ENCODE measurements around the gene IL16. TPM values are rescaled to one million over a fixed set of nuclear protein-coding genes. Genes with fewer than 3 reads are reported as not detected.

IL16 gene
- total RNA-seq, 1 experiment from 2014 or later: 0.81 TPM

DNA sequence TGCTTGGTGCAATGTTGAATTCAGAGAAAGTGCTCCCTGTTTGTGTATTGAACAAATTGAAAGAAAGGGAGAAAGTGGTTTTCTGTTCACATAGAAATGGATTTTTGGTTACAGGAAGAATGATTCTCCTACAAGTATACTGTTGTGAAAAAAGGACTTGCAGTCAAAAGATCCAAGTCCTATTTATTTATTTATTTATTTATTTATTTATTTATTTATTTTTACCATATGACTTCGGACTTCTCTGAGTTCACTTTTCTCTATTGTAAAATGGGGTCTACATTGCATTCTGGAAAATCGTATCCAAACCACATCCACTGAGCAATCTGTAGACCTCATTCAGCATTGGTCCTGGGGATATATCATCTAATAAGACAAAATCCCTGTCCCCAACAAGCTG is 81.2 kb downstream of the IL16 start:
- H3K27me3 ChIP-seq (ENCODE audit: insufficient read depth, low read length): no peaks in the 10 kb centered on the region
- no peaks in the 10 kb centered on the region for H3K9me3 ChIP-seq (ENCODE audit: control insufficient read depth in 1 of 2, insufficient read depth in 1 of 2, low read depth in 1 of 2, low read length in 2 of 2)
- CTCF ChIA-PET: interaction anchor here (1.9 kb wide), 1 partner anchor 12 kb away, joined by 8 read pairs; no protein-coding TSS in a partner anchor
- TF ChIP-seq ZFX (IDR thresholded peaks at IDR 0.05) (no peak), CEBPB (IDR thresholded peaks at IDR 0.05; ENCODE audit: low read depth) (no peak), YY1 (IDR thresholded peaks at IDR 0.05; ENCODE audit: extremely low read depth, insufficient replicate concordance, low read depth, low read length) (no peak), EGR1 (IDR thresholded peaks at IDR 0.05; ENCODE audit: low read depth) (no peak), EZH2 (IDR thresholded peaks at IDR 0.05) (no peak), FOSL1 (IDR thresholded peaks at IDR 0.05; ENCODE audit: low read depth) (no peak)
- no peaks in the 10 kb centered on the region for H3K79me2 ChIP-seq (ENCODE audit: insufficient read depth, low read length)
- H3K4me2 ChIP-seq (ENCODE audit: low read length): no peak overlapping the region
- ATAC-seq: no peak
- H3K4me3 ChIP-seq (replicated peaks in 1 of 2; ENCODE audit: low read depth in 1 of 2, low read length in 2 of 2): no peak overlapping the region
- H3K36me3 ChIP-seq (ENCODE audit: control insufficient read depth in 1 of 2, insufficient read depth in 2 of 2, low read length in 2 of 2): no peaks in the 10 kb centered on the region
- no peak overlapping the region for H3K9ac ChIP-seq (ENCODE audit: low read length)
- no TSS peak for BruUV-seq (replicated peaks)
- peaks cover 2 to 8% of the 10 kb centered on the region in 2 experiments; a peak in 2 of 4 replicates for H3K4me1 ChIP-seq (ENCODE audit: control insufficient read depth in 1 of 2, insufficient read depth in 2 of 2, low read length in 2 of 2)
- POLR2A ChIA-PET: no interaction called here
- H3K9me2 ChIP-seq (ENCODE audit: insufficient read depth): no peaks in the 10 kb centered on the region
- intact Hi-C loops (cut with micrococcal nuclease): loop anchor here (5.0 kb wide), 2 partner anchors 204 to 829 kb away; no protein-coding TSS in a partner anchor
- no peak overlapping the region for H3K27ac ChIP-seq (ENCODE audit: low read depth, low read length)
- no peak for DNase-seq (ENCODE audit: low read depth, low spot score)
- H4K20me1 ChIP-seq (ENCODE audit: insufficient read depth): no peaks in the 10 kb centered on the region
- RAD21 ChIA-PET (ENCODE audit: low non-redundant PET in 1 of 2, low total read pairs in 2 of 2, uncharacterized antibody in 2 of 2, unreplicated experiment in 2 of 2): no interaction called here
- H2AFZ ChIP-seq (ENCODE audit: low read depth, low read length, poor library complexity, severe bottlenecking): no peak overlapping the region

DNA sequence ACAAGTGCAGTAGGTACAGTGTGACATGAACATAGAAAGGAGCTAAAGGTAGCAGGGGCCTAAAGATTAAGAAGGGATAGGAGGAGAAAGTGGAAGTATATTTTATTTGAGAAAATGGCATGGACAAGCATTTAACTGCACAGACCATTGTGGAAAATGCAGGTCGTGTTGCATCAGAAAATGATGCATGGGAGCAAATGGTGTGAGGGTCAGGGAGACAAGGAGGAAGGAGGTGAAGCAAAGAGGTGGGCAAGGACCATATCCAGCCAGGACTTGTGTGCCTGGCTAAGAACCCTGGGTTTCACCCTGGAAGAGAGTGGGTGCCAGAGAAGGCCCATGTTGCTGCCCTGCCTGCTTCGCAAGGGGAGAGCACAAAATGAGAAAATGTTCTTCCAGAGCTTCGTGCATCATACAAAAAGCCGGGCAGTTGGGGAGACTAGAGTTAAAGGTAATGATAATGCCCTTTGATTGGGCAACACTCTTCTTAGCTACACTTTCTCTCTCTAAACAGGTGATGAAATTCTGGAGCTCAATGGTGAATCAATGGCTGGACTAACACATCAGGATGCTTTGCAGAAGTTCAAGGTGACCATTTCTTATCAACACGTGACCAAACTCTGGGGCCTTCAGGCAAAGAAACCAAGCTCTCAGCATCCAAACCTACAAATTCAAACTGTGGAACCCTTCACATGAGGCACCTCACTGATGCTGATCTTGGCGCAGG is 81.8 kb downstream of the IL16 start:
- no peaks in the 10 kb centered on the region for H3K9me3 ChIP-seq (ENCODE audit: control insufficient read depth in 1 of 2, insufficient read depth in 1 of 2, low read depth in 1 of 2, low read length in 2 of 2)
- no peak overlapping the region for H3K4me2 ChIP-seq (ENCODE audit: low read length)
- CTCF ChIA-PET: interaction anchor here (1.1 to 1.9 kb wide), 2 partner anchors 10 to 12 kb away, joined by 3 to 8 read pairs; no protein-coding TSS in a partner anchor
- H3K36me3 ChIP-seq (ENCODE audit: control insufficient read depth in 1 of 2, insufficient read depth in 2 of 2, low read length in 2 of 2): no peaks in the 10 kb centered on the region
- no peaks in the 10 kb centered on the region for H3K9me2 ChIP-seq (ENCODE audit: insufficient read depth)
- intact Hi-C loops (cut with micrococcal nuclease): loop anchor here (5.0 kb wide), 2 partner anchors 204 to 829 kb away; no protein-coding TSS in a partner anchor
- H4K20me1 ChIP-seq (ENCODE audit: insufficient read depth): no peaks in the 10 kb centered on the region
- RAD21 ChIA-PET (ENCODE audit: low non-redundant PET in 1 of 2, low total read pairs in 2 of 2, uncharacterized antibody in 2 of 2, unreplicated experiment in 2 of 2): no interaction called here
- H3K9ac ChIP-seq (ENCODE audit: low read length): no peak overlapping the region
- no peaks in the 10 kb centered on the region for H3K27me3 ChIP-seq (ENCODE audit: insufficient read depth, low read length)
- H3K4me1 ChIP-seq (ENCODE audit: control insufficient read depth in 1 of 2, insufficient read depth in 2 of 2, low read length in 2 of 2): peaks cover 2 to 8% of the 10 kb centered on the region in 2 experiments; a peak in 2 of 4 replicates
- TF ChIP-seq EGR1 (IDR thresholded peaks at IDR 0.05; ENCODE audit: low read depth) (no peak), POLR2A (IDR thresholded peaks at IDR 0.05; ENCODE audit: borderline replicate concordance, extremely low read depth, insufficient read depth, insufficient read length) (no peak), YY1 (IDR thresholded peaks at IDR 0.05; ENCODE audit: extremely low read depth, insufficient replicate concordance, low read depth, low read length) (no peak), JUND (IDR thresholded peaks at IDR 0.05) (no peak), ELF1 (IDR thresholded peaks at IDR 0.05; ENCODE audit: borderline replicate concordance, low read depth) (no peak), EZH2phosphoT487 (IDR thresholded peaks at IDR 0.05; ENCODE audit: borderline replicate concordance) (no peak), CBX3 (IDR thresholded peaks at IDR 0.05; ENCODE audit: low read depth) (no peak), POLR2AphosphoS5 (IDR thresholded peaks at IDR 0.05; ENCODE audit: low read depth, low read length) (no peak)
- TF ChIP-seq, protein P1, sequence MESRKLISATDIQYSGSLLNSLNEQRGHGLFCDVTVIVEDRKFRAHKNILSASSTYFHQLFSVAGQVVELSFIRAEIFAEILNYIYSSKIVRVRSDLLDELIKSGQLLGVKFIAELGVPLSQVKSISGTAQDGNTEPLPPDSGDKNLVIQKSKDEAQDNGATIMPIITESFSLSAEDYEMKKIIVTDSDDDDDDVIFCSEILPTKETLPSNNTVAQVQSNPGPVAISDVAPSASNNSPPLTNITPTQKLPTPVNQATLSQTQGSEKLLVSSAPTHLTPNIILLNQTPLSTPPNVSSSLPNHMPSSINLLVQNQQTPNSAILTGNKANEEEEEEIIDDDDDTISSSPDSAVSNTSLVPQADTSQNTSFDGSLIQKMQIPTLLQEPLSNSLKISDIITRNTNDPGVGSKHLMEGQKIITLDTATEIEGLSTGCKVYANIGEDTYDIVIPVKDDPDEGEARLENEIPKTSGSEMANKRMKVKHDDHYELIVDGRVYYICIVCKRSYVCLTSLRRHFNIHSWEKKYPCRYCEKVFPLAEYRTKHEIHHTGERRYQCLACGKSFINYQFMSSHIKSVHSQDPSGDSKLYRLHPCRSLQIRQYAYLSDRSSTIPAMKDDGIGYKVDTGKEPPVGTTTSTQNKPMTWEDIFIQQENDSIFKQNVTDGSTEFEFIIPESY (IDR thresholded peaks at IDR 0.05; ENCODE audit: extremely low read depth, insufficient replicate concordance, low read length): no peak
- TF ChIP-seq, protein P2, sequence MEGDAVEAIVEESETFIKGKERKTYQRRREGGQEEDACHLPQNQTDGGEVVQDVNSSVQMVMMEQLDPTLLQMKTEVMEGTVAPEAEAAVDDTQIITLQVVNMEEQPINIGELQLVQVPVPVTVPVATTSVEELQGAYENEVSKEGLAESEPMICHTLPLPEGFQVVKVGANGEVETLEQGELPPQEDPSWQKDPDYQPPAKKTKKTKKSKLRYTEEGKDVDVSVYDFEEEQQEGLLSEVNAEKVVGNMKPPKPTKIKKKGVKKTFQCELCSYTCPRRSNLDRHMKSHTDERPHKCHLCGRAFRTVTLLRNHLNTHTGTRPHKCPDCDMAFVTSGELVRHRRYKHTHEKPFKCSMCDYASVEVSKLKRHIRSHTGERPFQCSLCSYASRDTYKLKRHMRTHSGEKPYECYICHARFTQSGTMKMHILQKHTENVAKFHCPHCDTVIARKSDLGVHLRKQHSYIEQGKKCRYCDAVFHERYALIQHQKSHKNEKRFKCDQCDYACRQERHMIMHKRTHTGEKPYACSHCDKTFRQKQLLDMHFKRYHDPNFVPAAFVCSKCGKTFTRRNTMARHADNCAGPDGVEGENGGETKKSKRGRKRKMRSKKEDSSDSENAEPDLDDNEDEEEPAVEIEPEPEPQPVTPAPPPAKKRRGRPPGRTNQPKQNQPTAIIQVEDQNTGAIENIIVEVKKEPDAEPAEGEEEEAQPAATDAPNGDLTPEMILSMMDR (IDR thresholded peaks at IDR 0.05 in 2 of 3, conservative IDR thresholded peaks at IDR 0.05 in 1 of 3; ENCODE audit: borderline replicate concordance in 1 of 3, insufficient read depth in 1 of 3, low read depth in 2 of 3, low read length in 2 of 3): no peak
- H2AFZ ChIP-seq (ENCODE audit: low read depth, low read length, poor library complexity, severe bottlenecking): no peak overlapping the region
- POLR2A ChIA-PET: no interaction called here
- no TSS peak for BruUV-seq (replicated peaks)
- DNase-seq (ENCODE audit: low read depth, low spot score) (no peak), ATAC-seq (no peak)
- no peak overlapping the region for H3K4me3 ChIP-seq (replicated peaks in 1 of 2; ENCODE audit: low read depth in 1 of 2, low read length in 2 of 2)
- H3K27ac ChIP-seq (ENCODE audit: low read depth, low read length): no peak overlapping the region
- no peaks in the 10 kb centered on the region for H3K79me2 ChIP-seq (ENCODE audit: insufficient read depth, low read length)

Measured in HCT116 (cell line).